ENCODE results near the gene ANKRD9. TPM values are rescaled to one million over a fixed set of nuclear protein-coding genes. Genes with fewer than 3 reads are reported as not detected.

Gene ANKRD9
- total and polyA plus RNA-seq, 2 donors (not counting 3 experiments of a cell fraction or from before 2014, with no cell fraction given): 21.0 to 24.6 TPM

- CTCF ChIA-PET: interaction anchor here (1.3 kb wide), 1 partner anchor 13 kb away, joined by 3 read pairs; no protein-coding TSS in a partner anchor
- dilution Hi-C loops (cut with MboI; ENCODE audit: extremely low pct_ligation_motif_present, low sequenced_read_pairs): no loop called here
- TF ChIP-seq EZH2 (IDR thresholded peaks at IDR 0.05; ENCODE audit: borderline replicate concordance, low read depth, low read length, severe bottlenecking): no peak
- TF ChIP-seq POLR2AphosphoS5 (IDR thresholded peaks at IDR 0.05; ENCODE audit: insufficient read depth, low read depth, low read length): no peak
- TF ChIP-seq POLR2A (IDR thresholded peaks at IDR 0.05; ENCODE audit: low read depth, low read length): no peak
- TF ChIP-seq FOS (IDR thresholded peaks at IDR 0.05; ENCODE audit: borderline replicate concordance, insufficient read depth, low read length): no peak
- no peak for TF ChIP-seq CTCF (IDR thresholded peaks at IDR 0.05; ENCODE audit: extremely low read depth in 1 of 2, insufficient read depth in 1 of 2, low read depth in 1 of 2, low read length in 2 of 2)
- TF ChIP-seq MYC (IDR thresholded peaks at IDR 0.05; ENCODE audit: low read depth, low read length): no peak
- TF ChIP-seq JUN (IDR thresholded peaks at IDR 0.05; ENCODE audit: borderline replicate concordance, insufficient read depth, insufficient read length, low read depth): no peak
- TF ChIP-seq GATA2 (IDR thresholded peaks at IDR 0.05; ENCODE audit: insufficient read depth, insufficient read length, low read depth, low read length): no peak
- no peak for TF ChIP-seq MAX (IDR thresholded peaks at IDR 0.05; ENCODE audit: insufficient read depth, insufficient read length)
These were observed 49.0 kb upstream of the ANKRD9 start for GRCh38 chr14:102558556-102558955.

More at GRCh38 chr14:102558556-102558955, 49.0 kb upstream of the ANKRD9 start:
- H3K4me1 ChIP-seq (ENCODE audit: control insufficient read depth, extremely low read depth, insufficient read depth, low read length): peaks cover 6% of the 10 kb centered on the region
- no peaks in the 10 kb centered on the region for H3K9me1 ChIP-seq (replicated peaks; ENCODE audit: control insufficient read depth, extremely low read depth, insufficient read depth, low read length)
- H4K20me1 ChIP-seq (replicated peaks; ENCODE audit: control insufficient read depth, extremely low read depth, insufficient read depth, low read length): no peaks in the 10 kb centered on the region
- H3K4me3 ChIP-seq (replicated peaks in 1 of 3; ENCODE audit: insufficient read depth in 1 of 3, low read depth in 1 of 3, low read length in 3 of 3): no peak overlapping the region
- H3K4me2 ChIP-seq (ENCODE audit: insufficient read depth, low read length): no peak overlapping the region
- H3K27ac ChIP-seq (ENCODE audit: insufficient read depth, low read depth, low read length): no peak overlapping the region
- no peaks in the 10 kb centered on the region for H3K79me2 ChIP-seq (ENCODE audit: control insufficient read depth, insufficient read depth, low read length)
- intact Hi-C loops (cut with micrococcal nuclease): no loop called here
- no peaks in the 10 kb centered on the region for H3K27me3 ChIP-seq (ENCODE audit: control insufficient read depth in 2 of 2, insufficient read depth in 2 of 2, low read length in 2 of 2)
- DNase-seq (ENCODE audit: low read depth, low spot score) (no peak), FAIRE-seq (no peak)
- no TSS peak for BruUV-seq (replicated peaks)
- H2AFZ ChIP-seq (ENCODE audit: low read depth, low read length): no peak overlapping the region
- no peak overlapping the region for H3K9ac ChIP-seq (replicated peaks; ENCODE audit: extremely low read depth, insufficient read depth, low read length)
- H3K36me3 ChIP-seq (ENCODE audit: control insufficient read depth in 2 of 2, extremely low read depth in 1 of 2, insufficient read depth in 2 of 2, low read length in 2 of 2): no peaks in the 10 kb centered on the region
- POLR2A ChIA-PET: no interaction called here
- H3K9me3 ChIP-seq (replicated peaks; ENCODE audit: control insufficient read depth, insufficient read depth, low read length): no peaks in the 10 kb centered on the region
